ENCODE data around the gene TIMM23B.
"Not testable (repeated sequence)": the region's sequence is repeated elsewhere in the genome, so short reads cannot be mapped to it uniquely, and the experiment has no call there.

TIMM23B gene

DNA sequence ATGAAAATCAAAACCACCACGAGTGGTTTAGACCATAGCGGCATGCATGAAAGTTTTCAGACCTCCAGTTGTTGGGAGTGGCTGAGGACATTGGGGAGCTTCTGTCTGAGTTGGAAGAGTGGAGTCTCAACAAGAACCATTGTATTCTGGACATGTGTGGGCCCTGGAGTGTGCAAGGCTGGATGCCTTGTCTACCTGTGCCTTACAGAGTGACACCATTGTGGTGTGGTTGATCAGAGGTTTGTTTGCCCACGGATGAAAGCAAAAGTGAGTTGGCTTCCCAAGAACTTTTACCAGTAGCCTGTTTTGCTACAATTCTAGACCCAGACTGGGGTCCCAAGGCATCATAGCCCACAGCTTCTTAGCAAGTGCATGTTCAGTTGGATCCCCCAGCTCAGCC lies 35.9 kb downstream of the TIMM23B start:
- H3K4me3 ChIP-seq (ENCODE audit: low read depth, low read length) = not testable (repeated sequence)

DNA sequence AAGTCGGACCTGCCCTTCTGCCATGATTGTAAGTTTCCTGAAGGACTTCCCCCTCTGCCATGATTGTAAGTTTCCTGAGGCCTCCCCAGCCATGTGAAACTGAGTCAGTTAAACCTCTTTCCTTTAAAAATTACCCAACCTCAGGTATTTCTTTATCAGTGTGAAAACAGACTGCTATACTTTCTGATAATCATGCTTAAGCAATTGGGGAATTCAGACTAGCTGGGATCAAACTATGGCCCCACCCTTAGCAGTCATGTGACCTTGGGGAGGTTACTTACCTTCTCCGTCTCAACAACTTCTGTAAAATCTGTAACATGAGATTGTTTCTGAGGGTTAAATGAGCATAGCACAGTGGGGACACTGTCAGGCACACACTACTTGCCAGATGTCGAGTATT lies 45.4 kb downstream of the TIMM23B start:
- H3K4me3 ChIP-seq (ENCODE audit: low read depth, low read length) = not testable (repeated sequence)

DNA sequence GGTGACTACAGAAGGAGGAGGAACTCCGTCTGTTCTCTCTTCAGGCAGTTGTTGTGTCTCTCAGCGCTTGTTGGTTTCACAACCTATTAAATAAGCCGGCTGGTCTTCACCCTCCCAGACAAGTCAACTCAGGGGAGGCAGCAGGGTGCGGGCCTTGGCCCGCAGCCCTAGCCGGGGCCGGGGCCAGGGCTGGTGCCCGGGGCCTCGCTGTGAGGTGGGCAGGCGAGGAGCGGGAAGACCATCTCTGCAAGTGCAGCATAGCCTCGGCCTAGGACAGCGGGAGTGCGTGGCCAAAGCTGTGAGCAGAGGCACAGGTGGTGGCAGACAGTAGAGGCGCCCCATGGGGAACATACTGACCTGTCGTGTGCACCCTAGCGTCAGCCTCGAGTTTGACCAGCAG lies 46.5 kb downstream of the TIMM23B start, which contains the start of gene AGAP6:
AGAP6 (plus strand) TSS at position 31 of the 400 bp plus-strand sequence; CDS start at position 341, 310 bp downstream.
- H3K4me3 ChIP-seq (ENCODE audit: low read depth, low read length) = not testable (repeated sequence)

DNA sequence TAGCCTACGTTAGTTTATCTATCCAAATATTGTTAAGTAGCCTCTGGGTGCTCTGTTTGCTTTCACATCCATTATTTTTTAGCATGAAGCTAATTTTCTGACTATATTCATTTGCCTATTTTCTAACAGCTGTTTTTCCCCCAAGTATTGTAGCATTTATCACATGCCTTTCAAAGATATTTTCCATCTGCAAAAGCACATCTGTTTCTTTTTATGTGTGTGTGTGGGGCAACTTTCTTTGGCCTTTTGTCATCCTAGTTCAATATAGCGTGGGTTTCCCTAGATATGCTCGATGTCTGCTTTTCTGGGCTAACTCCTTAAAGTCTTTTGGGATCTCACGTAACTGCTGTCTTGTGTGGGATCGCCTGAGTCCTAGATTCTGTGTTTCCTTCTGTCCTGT lies 53.5 kb downstream of the TIMM23B start:
- H3K4me3 ChIP-seq (ENCODE audit: low read depth, low read length) = not testable (repeated sequence)

DNA sequence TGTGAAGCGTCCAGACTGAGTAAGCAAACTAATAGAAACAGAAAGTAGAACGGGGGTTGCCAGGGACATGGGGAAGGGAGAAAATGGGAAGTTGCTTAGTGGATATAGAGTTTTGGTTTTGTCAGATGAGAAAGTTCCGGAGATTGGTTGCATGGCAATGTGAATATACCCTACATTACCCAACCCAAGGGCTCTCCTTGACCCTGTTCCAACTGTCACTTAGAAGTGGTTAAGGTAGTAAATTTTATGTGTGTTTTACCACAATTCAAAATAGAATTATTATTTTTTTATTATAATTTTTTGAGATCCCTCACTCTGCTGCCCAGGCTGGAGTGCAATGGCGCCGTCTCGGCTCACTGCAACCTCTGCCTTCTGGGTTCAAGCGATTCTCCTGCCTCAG lies 72.2 kb downstream of the TIMM23B start:
- not testable (repeated sequence) for H3K4me3 ChIP-seq (ENCODE audit: low read depth, low read length)

DNA sequence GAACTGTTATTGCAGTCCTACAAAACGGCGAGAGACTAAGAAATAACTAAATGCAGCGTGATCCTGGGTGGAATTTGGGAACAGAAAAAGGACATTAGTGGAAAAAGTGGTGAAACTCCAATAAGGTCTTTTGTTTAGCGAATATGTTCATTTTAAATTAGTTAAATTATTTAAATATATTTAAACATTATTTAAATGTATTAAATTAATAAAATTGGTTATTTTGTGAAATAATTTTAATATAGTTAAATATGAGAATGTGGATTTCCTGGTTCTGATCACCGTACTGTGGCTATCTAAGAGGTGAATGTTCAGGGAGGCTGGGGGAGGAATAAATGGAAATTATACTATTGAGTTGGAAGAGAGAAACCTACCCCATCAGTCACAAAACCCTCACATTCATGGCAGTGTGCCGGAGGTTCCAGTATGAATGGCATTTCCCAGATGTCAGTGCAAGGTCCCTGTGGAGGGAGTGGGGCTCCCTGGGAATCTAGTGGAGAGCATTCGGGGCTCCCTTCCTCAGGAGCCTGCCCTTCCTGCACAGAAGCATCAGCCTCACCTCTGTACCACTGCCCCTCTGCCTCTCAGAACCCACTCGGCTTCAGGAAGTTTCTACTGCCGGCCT lies 73.9 kb downstream of the TIMM23B start:
- H3K4me3 ChIP-seq (ENCODE audit: low read depth, low read length) = not testable (repeated sequence)

DNA sequence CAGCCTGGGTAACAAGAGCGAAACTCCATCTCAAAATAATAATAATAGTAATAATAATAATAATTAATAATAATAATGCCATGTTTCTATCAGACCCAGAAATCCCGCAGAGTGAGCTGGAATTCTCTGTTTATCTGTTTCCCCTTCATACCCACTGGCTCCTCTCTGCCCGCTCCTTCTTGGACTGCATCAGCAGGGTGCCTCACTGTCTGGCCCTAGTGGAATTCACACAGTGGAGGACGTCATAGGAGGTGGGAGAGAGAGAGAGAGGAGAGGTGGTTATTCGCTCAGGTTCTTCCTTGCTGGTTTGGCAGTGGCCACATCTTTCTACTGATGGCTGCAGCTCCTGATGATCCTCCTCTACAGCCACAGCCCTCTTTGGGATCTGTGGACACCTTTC lies 75.1 kb downstream of the TIMM23B start:
- H3K4me3 ChIP-seq (ENCODE audit: low read depth, low read length) = not testable (repeated sequence)

DNA sequence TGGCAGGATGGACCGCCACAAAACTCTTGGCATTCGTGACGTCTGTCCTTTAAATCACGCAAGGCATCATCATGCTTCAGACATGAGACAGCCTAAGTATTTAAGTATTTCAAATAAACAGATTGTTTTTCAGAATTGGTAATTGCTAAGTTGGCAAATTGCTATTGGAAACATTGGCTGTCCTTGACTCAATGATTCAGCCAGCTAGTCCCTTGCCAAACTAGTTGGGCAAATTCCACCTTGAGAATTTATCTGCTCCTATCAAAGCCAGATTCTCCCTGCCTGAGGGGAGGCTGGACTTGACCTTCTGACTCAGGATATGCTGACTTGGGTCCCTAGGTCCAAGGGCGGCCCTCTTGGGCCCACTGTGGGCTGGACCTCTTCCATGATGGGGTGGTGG lies 75.8 kb downstream of the TIMM23B start:
- H3K4me3 ChIP-seq (ENCODE audit: low read depth, low read length) = not testable (repeated sequence)

DNA sequence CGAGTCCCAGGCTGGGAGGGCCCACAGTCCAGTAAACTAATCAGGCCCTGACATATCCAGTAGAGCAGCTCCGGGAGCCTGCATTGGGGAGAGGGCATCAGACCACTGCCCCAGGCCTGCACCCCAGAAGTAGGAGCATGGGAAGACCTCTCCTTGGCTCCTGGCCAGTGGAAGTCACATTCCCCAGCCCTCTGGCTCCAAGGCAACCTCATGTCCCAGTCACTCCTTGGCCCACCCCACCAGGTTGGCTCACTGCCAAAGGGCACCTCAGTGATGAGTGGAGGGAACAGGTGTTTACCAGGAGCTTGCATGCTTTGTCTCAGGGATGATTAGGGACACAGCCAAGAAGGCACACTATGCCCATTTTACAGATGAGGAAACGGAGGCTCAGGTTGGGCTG lies 77.4 kb downstream of the TIMM23B start:
- not testable (repeated sequence) for H3K4me3 ChIP-seq (ENCODE audit: low read depth, low read length)

DNA sequence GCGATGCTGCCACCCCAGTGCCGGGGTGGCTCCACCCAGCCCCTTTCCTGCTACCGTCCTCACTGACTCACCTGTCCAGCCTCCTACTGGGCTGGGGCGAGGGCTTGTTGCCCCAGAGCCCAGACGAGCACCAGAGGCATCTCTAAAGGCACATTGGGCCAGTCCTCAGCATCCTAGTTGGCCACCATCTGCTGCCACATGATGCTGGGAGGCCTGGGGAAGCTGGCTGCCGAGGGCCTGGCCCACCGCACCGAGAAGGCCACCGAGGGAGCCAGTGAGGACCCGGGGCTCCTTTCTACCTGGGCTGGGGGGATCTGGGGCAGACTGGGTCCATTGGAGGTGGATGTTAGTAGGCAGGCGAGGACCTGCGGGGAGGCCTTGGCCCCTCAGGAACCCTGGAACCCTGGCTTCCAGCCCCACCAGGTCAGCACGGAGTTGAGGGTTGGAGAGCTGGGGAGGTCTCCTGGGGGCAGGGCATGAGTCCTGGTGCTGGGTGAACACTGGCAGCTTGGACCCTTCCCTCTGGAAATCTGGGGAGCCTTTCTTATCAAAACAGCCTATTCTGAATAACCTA lies 78.7 kb downstream of the TIMM23B start:
- not testable (repeated sequence) for H3K4me3 ChIP-seq (ENCODE audit: low read depth, low read length)

DNA sequence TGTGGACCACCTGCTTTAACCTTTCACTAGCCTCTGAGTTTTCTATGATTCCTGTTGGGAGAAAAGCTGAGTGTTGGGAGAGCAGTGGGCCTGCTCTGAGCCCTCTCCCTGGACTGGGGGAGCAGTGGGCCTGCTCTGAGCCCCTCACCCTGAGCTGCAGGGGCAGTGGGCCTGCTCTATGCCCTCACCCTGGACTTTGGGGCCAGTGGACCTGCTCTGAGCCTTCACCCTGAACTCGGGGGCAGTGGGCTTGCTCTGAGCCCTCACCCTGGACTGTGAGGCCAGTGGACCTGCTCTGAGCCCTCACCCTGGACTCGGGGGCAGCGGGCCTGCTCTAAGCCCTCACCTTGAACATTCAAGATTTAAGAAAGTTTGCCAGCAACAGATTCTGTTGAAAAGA lies 79.8 kb downstream of the TIMM23B start:
- H3K4me3 ChIP-seq (ENCODE audit: low read depth, low read length) = no peak overlapping the region
